DND-41 (cell line): Measurements from ENCODE around the gene LIPT1.

Experiments
- ATAC-seq: fragments of 200-7000 bp; cut with Tn5 transposase; 3 replicates; pipeline ENCODE4 v1.9.1; 2021; ENCODE audit warnings: low read depth; ENCODE audit not compliant: insufficient read depth
- DNase-seq: peaks from one replicate; pipeline ENCODE4 v3.0.0-alpha.2; 2020
- H2AFZ ChIP-seq: 2 replicates; pipeline ENCODE4 v1.6.0; 2012; ENCODE audit warnings: low read depth, low read length
- H3K27ac ChIP-seq: 2 replicates; pipeline ENCODE4 v1.5.1; 2012; ENCODE audit warnings: low read length, inconsistent platforms
- H3K27me3 ChIP-seq: fragments of 200-600 bp; sonication (generic); 2 replicates; pipeline ENCODE4 v1.6.0; 2012; ENCODE audit warnings: low read length, mild to moderate bottlenecking, inconsistent platforms; ENCODE audit not compliant: insufficient read depth, poor library complexity
- H3K36me3 ChIP-seq: 2 replicates; pipeline ENCODE4 v1.5.1; 2012; ENCODE audit warnings: low read length, inconsistent platforms; ENCODE audit not compliant: insufficient read depth
- H3K4me1 ChIP-seq: 2 replicates; pipeline ENCODE4 v1.5.1; 2012; ENCODE audit warnings: mild to moderate bottlenecking, low read length; ENCODE audit not compliant: insufficient read depth
- H3K4me2 ChIP-seq: 2 replicates; pipeline ENCODE4 v1.6.0; 2012; ENCODE audit warnings: mild to moderate bottlenecking, moderate library complexity, low read length, inconsistent platforms; ENCODE audit not compliant: insufficient read depth
- H3K4me3 ChIP-seq, 2 experiments: fragments of 200-600 bp in 1 of 2; shearing (Covaris generic) in 1 of 2; 2 replicates each; pipeline ENCODE4 v1.5.1; 2012 to 2016; ENCODE audit warnings: inconsistent platforms in 2 of 2, low read length in 2 of 2, mild to moderate bottlenecking in 2 of 2, low read depth in 1 of 2, moderate library complexity in 1 of 2
- H3K79me2 ChIP-seq: 2 replicates; pipeline ENCODE4 v1.6.0; 2012; ENCODE audit warnings: low read length, inconsistent platforms; ENCODE audit not compliant: insufficient read depth
- H3K9ac ChIP-seq: 2 replicates; pipeline ENCODE4 v1.6.0; 2012; ENCODE audit warnings: low read depth, mild to moderate bottlenecking, inconsistent platforms, low read length, moderate library complexity
- H3K9me3 ChIP-seq: 2 replicates; pipeline ENCODE4 v1.5.1; 2012; ENCODE audit warnings: low read length, moderate library complexity, mild to moderate bottlenecking, inconsistent platforms; ENCODE audit not compliant: insufficient read depth, severe bottlenecking
- H4K20me1 ChIP-seq: 2 replicates; pipeline ENCODE4 v1.6.0; 2012; ENCODE audit warnings: low read length; ENCODE audit not compliant: insufficient read depth
- EZH2 ChIP-seq: IDR thresholded peaks from 3 replicates; pipeline ENCODE4 v1.6.1; 2012; ENCODE audit warnings: borderline replicate concordance, low read depth, mild to moderate bottlenecking, moderate library complexity, low read length, inconsistent platforms; ENCODE audit not compliant: severe bottlenecking
- TF ChIP-seq, protein P1 (sequence below): IDR thresholded peaks from 2 replicates; pipeline ENCODE4 v1.5.1; 2012; ENCODE audit warnings: borderline replicate concordance, low read length, moderate library complexity, mild to moderate bottlenecking; ENCODE audit not compliant: poor library complexity, severe bottlenecking; ENCODE audit errors: extremely low read depth

The LIPT1 gene

DNA sequence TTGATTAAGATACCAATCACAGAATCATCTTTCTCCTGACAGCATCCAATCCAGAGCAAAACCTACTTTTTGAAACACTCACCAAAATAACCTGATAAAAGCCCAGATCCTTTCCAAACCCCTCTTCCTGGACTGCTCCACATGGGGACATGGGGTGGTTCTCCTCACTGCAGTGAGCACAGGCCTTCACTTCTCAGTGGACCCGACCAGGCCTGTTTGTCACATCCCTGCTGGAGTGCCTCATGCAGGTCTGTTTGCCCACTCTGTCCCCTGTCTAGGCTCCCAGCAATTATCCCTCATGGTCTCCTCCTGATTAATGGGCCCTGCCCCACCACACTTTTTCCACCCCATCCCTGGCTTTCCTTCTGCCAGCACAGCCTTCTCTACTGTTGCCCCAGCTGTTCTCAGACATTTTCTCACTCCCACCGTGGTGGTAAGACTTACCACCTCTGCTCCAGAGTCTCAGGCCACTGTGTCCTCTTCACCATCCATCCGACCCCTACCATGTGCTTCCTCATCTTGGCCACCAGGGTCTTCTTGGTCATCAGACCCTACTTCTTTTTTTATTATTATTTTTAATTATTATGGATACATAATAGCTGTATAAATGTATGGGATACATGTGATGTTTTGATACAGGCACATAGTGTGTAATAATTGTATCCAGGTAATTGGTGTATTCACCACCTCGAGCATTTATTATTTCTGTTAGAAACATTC lies 47.4 kb downstream of the LIPT1 start:
- no peak for ATAC-seq
- H3K27ac ChIP-seq = no peak overlapping the region
- no peaks in the 10 kb centered on the region for H3K9me3 ChIP-seq
- H2AFZ ChIP-seq = no peak overlapping the region
- TF ChIP-seq EZH2 = no peak
- TF ChIP-seq, protein P1, sequence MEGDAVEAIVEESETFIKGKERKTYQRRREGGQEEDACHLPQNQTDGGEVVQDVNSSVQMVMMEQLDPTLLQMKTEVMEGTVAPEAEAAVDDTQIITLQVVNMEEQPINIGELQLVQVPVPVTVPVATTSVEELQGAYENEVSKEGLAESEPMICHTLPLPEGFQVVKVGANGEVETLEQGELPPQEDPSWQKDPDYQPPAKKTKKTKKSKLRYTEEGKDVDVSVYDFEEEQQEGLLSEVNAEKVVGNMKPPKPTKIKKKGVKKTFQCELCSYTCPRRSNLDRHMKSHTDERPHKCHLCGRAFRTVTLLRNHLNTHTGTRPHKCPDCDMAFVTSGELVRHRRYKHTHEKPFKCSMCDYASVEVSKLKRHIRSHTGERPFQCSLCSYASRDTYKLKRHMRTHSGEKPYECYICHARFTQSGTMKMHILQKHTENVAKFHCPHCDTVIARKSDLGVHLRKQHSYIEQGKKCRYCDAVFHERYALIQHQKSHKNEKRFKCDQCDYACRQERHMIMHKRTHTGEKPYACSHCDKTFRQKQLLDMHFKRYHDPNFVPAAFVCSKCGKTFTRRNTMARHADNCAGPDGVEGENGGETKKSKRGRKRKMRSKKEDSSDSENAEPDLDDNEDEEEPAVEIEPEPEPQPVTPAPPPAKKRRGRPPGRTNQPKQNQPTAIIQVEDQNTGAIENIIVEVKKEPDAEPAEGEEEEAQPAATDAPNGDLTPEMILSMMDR = no peak
- H3K4me3 ChIP-seq = no peak overlapping the region
- H3K36me3 ChIP-seq = peaks cover 11% of the 10 kb centered on the region; the same call in 1 of the 2 replicates
- no peak for DNase-seq
- H3K9ac ChIP-seq = no peak overlapping the region
- H3K4me1 ChIP-seq = no peaks in the 10 kb centered on the region
- no peak overlapping the region for H3K4me2 ChIP-seq
- H4K20me1 ChIP-seq = no peaks in the 10 kb centered on the region
- no peaks in the 10 kb centered on the region for H3K79me2 ChIP-seq
- H3K27me3 ChIP-seq = no peaks in the 10 kb centered on the region

DNA sequence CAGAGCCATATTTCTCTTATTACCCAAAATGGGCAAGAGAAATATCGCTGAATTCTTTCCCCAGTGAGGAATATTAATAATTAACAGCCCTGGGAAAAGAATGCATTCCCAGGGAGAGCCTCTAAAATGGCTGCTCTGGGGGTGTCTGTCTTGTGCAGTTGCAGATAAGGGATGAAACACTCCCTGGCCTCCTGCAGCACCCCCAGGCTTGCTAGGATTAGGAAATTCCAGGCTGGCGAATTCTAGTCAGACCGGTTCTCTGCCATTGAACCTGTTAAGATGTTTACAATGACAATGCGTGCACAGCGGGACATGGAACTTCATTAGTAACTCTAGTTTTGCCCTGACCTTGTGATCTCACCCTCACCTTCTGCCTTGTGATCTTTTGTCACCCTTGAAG lies 50.7 kb downstream of the LIPT1 start:
- ATAC-seq (no peak), DNase-seq (no peak)
- H3K27ac ChIP-seq = no peak overlapping the region
- no peak overlapping the region for H3K4me2 ChIP-seq
- no peaks in the 10 kb centered on the region for H3K27me3 ChIP-seq
- H3K9ac ChIP-seq = no peak overlapping the region
- no peak overlapping the region for H3K4me3 ChIP-seq
- H2AFZ ChIP-seq = no peak overlapping the region
- H3K79me2 ChIP-seq = no peaks in the 10 kb centered on the region
- no peaks in the 10 kb centered on the region for H4K20me1 ChIP-seq
- H3K36me3 ChIP-seq = no peaks in the 10 kb centered on the region
- H3K9me3 ChIP-seq = no peaks in the 10 kb centered on the region
- no peaks in the 10 kb centered on the region for H3K4me1 ChIP-seq
- no peak for TF ChIP-seq EZH2
- TF ChIP-seq, protein P1 = no peak
